ENCODE measurements around the gene EXO1.

The EXO1 gene

GRCh38 chr1:241917487-241917886 lies 69.5 kb downstream of the EXO1 start:
- no peak for TF ChIP-seq JUND (IDR thresholded peaks at IDR 0.05; ENCODE audit: low read depth)
- in situ Hi-C loops (cut with HindIII; ENCODE audit: low pct_unique_long_range_greater_than_20kb, low sequenced_read_pairs): no loop called here
- DNase-seq (ENCODE audit: low read depth in 1 of 2, low spot score in 1 of 2): no peak

DNA sequence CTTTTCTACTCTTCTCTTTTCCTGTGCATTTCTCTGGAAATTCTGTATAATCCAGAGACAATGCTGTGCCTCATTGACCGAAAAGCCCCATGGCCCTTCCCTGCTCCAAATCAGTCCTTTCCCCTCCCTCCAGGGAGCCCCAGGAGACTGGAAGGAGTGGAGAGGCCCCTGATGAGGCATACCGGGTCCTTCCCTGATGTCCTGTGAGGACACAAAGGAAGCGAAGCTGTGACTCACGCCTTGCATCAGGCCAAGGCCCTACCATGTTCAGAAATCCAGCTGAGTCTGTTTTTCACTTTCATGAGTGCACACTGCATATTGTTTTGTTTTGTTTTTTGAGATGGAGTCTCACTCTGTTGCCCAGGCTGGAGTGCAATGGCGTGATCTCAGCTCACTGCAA lies 70.9 kb downstream of the EXO1 start:
- in situ Hi-C loops (cut with HindIII; ENCODE audit: low pct_unique_long_range_greater_than_20kb, low sequenced_read_pairs): no loop called here
- no peak for DNase-seq (ENCODE audit: low read depth in 1 of 2, low spot score in 1 of 2)
- TF ChIP-seq JUND (IDR thresholded peaks at IDR 0.05; ENCODE audit: low read depth): no peak

- TF ChIP-seq JUND (IDR thresholded peaks at IDR 0.05; ENCODE audit: low read depth): no peak
- DNase-seq (ENCODE audit: low read depth in 1 of 2, low spot score in 1 of 2): no peak
- in situ Hi-C loops (cut with HindIII; ENCODE audit: low pct_unique_long_range_greater_than_20kb, low sequenced_read_pairs): no loop called here
These were observed 76.2 kb downstream of the EXO1 start for GRCh38 chr1:241924080-241924808.

DNA sequence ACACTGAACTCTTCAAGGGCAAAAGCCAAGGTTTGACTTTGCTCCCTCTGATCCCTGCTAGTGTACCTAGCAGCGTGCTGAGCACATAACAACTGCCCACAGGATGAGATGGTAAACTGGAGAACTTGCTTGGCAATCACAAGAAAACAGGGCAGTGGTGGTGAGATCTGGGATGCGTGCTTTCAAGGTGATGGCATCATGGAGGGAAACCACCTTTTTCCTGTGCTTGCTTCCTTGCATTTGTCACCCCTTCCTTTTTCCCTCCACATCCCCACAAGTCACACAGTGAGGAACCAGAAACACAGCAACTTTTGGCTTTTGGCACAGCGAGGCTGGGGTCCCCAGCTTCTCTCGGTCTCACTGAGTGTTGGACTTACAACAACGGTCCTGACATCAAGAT lies 78.1 kb downstream of the EXO1 start:
- in situ Hi-C loops (cut with HindIII; ENCODE audit: low pct_unique_long_range_greater_than_20kb, low sequenced_read_pairs): no loop called here
- no peak for DNase-seq (ENCODE audit: low read depth in 1 of 2, low spot score in 1 of 2)
- no peak for TF ChIP-seq JUND (IDR thresholded peaks at IDR 0.05; ENCODE audit: low read depth)

- no peak for TF ChIP-seq JUND (IDR thresholded peaks at IDR 0.05; ENCODE audit: low read depth)
- in situ Hi-C loops (cut with HindIII; ENCODE audit: low pct_unique_long_range_greater_than_20kb, low sequenced_read_pairs): no loop called here
- DNase-seq (ENCODE audit: low read depth in 1 of 2, low spot score in 1 of 2): no peak
These were observed 79.3 kb downstream of the EXO1 start for GRCh38 chr1:241927321-241927720.

GRCh38 chr1:241932845-241933244 lies 84.8 kb downstream of the EXO1 start:
- TF ChIP-seq JUND (IDR thresholded peaks at IDR 0.05; ENCODE audit: low read depth): no peak
- in situ Hi-C loops (cut with HindIII; ENCODE audit: low pct_unique_long_range_greater_than_20kb, low sequenced_read_pairs): no loop called here
- DNase-seq (ENCODE audit: low read depth in 1 of 2, low spot score in 1 of 2): no peak

GRCh38 chr1:241934201-241934848 lies 86.3 kb downstream of the EXO1 start:
- no peak for DNase-seq (ENCODE audit: low read depth in 1 of 2, low spot score in 1 of 2)
- TF ChIP-seq JUND (IDR thresholded peaks at IDR 0.05; ENCODE audit: low read depth): no peak
- in situ Hi-C loops (cut with HindIII; ENCODE audit: low pct_unique_long_range_greater_than_20kb, low sequenced_read_pairs): no loop called here

DNA sequence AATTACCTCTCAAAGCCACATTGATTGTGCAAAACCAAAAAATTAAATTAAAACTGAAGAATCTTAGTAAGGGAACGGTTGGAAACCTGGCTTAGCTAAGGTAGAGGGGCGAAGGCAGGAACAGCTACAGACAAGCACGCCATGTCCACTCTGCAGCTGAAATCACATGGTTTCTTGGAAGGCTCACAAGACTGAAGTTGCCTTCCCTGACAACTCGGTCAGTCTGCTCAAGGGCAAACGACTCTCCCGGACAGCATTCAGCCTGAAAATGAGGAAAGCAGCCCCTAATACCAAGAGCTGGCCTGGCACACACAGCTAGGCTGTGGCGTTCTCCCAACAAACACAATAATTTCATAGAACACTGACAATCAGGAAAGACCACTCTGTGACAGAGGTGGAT lies 86.9 kb downstream of the EXO1 start:
- in situ Hi-C loops (cut with HindIII; ENCODE audit: low pct_unique_long_range_greater_than_20kb, low sequenced_read_pairs): no loop called here
- DNase-seq (ENCODE audit: low read depth in 1 of 2, low spot score in 1 of 2): no peak
- no peak for TF ChIP-seq JUND (IDR thresholded peaks at IDR 0.05; ENCODE audit: low read depth)
